Activated naive CD4-positive, alpha-beta T cell treated with anti-CD3 and anti-CD28 coated beads for 36 hours (primary cell): ENCODE data around the gene CD38. TPM values are rescaled to one million over a fixed set of nuclear protein-coding genes. Genes with fewer than 3 reads are reported as not detected.
A peak's percentile ranks its signal among the peaks of the same experiment; 100 is the strongest.
"Not testable (repeated sequence)": the region's sequence is repeated elsewhere in the genome, so short reads cannot be mapped to it uniquely, and the experiment has no call there.

Source experiments
- CTCF ChIA-PET: fragments of 350-600 bp; sonication (Branson Sonifier 250); formaldehyde crosslinking; loops from one replicate; lab custom pipeline; 2021; ENCODE audit warnings: antibody characterized with exemption; lab: Charles Lee
- DNase-seq: peaks from one replicate; pipeline ENCODE4 v3.0.0-alpha.2; 2020
- H3K27ac Mint-ChIP-seq: one replicate; pipeline ENCODE4 v1.8.0; 2021; ENCODE audit warnings: mild to moderate bottlenecking, mixed read lengths
- H3K27me3 Mint-ChIP-seq: one replicate; pipeline ENCODE4 v1.8.0; 2021; ENCODE audit warnings: low read depth, mixed read lengths
- H3K36me3 Mint-ChIP-seq: one replicate; pipeline ENCODE4 v1.8.0; 2021; ENCODE audit warnings: low read depth, mixed read lengths
- H3K4me1 Mint-ChIP-seq: one replicate; pipeline ENCODE4 v1.8.0; 2021; ENCODE audit warnings: low read depth, mixed read lengths
- H3K4me3 Mint-ChIP-seq: one replicate; pipeline ENCODE4 v1.8.0; 2021; ENCODE audit warnings: mild to moderate bottlenecking, moderate library complexity, mixed read lengths
- H3K9me3 Mint-ChIP-seq: one replicate; pipeline ENCODE4 v1.8.0; 2021; ENCODE audit warnings: mixed read lengths
- intact Hi-C: fragments of 100-400 bp; cut with micrococcal nuclease; formaldehyde crosslinking; loops from one replicate; pipeline ENCODE4 v1.15.1; 2023
- total RNA-seq, 2 experiments: library from RNA; stranded (reverse); gene quantifications; one replicate each; pipeline ENCODE4 v1.2.3, GENCODE V29; 2021

CD38 gene
- total RNA-seq, 2 experiments from 2014 or later: 18.5 to 20.0 TPM

GRCh38 chr4:15802497-15802896 lies 24.4 kb downstream of the CD38 start:
- H3K27ac Mint-ChIP-seq, intact Hi-C loops, H3K9me3 Mint-ChIP-seq, H3K4me3 Mint-ChIP-seq, H3K36me3 Mint-ChIP-seq, DNase-seq, H3K27me3 Mint-ChIP-seq: not testable (repeated sequence)
- H3K4me1 Mint-ChIP-seq: peaks cover 43% of the 10 kb centered on the region
- CTCF ChIA-PET: interaction anchor here (0.6 to 1.0 kb wide), 2 partner anchors 17 to 46 kb away, joined by 3 to 4 read pairs; no protein-coding TSS in a partner anchor

- no peak overlapping the region for H3K27ac Mint-ChIP-seq
- CTCF ChIA-PET: interaction anchor here (0.6 to 6.3 kb wide), 48 partner anchors 11 to 378 kb away, joined by 3 to 67 read pairs (median 4); partner anchors contain the start of gene FGFBP2
- no peaks in the 10 kb centered on the region for H3K27me3 Mint-ChIP-seq
- no peaks in the 10 kb centered on the region for H3K9me3 Mint-ChIP-seq
- intact Hi-C loops: loop anchor here (1.0 to 5.0 kb wide), 7 partner anchors 61 to 459 kb away; no protein-coding TSS in a partner anchor
- no peak overlapping the region for H3K4me3 Mint-ChIP-seq
- peak; percentile 62 for DNase-seq
- peaks cover 41% of the 10 kb centered on the region for H3K4me1 Mint-ChIP-seq
- H3K36me3 Mint-ChIP-seq: peaks cover 3% of the 10 kb centered on the region
Measured at GRCh38 chr4:15805583-15806517, 27.7 kb downstream of the CD38 start.

GRCh38 chr4:15809058-15809457 lies 30.9 kb downstream of the CD38 start:
- peak overlapping the region; percentile 3 for H3K27ac Mint-ChIP-seq
- peaks cover 4% of the 10 kb centered on the region for H3K36me3 Mint-ChIP-seq
- intact Hi-C loops: loop anchor here (5.0 kb wide), 2 partner anchors 58 to 332 kb away; no protein-coding TSS in a partner anchor
- H3K9me3 Mint-ChIP-seq: peaks cover 1% of the 10 kb centered on the region
- no peaks in the 10 kb centered on the region for H3K27me3 Mint-ChIP-seq
- no peak overlapping the region for H3K4me3 Mint-ChIP-seq
- no peak for DNase-seq
- H3K4me1 Mint-ChIP-seq: peaks cover 39% of the 10 kb centered on the region
- CTCF ChIA-PET: interaction anchor here (3.5 to 6.3 kb wide), 2 partner anchors 74 to 147 kb away, joined by 25 to 67 read pairs; no protein-coding TSS in a partner anchor

DNA sequence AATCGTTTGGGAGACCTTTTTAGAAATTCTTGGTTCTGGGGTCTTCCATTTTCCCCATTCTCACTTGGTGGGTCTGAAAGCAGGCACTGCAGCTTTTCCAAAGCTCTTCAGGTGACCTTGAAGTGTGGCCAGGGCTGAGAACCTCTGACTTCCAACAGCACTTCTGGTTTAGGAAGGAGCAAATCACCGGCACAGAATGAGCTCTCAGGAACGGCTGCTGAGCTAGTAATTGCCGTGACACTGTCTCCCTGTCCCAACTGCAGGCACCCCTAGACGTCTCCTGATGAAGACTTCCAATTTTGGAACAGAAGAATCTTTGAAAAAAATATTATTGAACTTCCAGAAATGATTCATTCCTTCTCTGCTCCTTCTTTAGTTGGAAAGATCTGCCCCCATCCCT lies 31.3 kb downstream of the CD38 start:
- Mint-ChIP-seq H3K27me3 (no peaks in the 10 kb centered on the region), H3K4me1 (peaks cover 39% of the 10 kb centered on the region), H3K27ac (no peak overlapping the region), H3K36me3 (peaks cover 4% of the 10 kb centered on the region), H3K4me3 (no peak overlapping the region), H3K9me3 (peaks cover 1% of the 10 kb centered on the region)
- intact Hi-C loops: loop anchor here (5.0 kb wide), 2 partner anchors 58 to 332 kb away; no protein-coding TSS in a partner anchor
- DNase-seq: no peak
- CTCF ChIA-PET: interaction anchor here (3.5 to 6.3 kb wide), 2 partner anchors 73 to 146 kb away, joined by 25 to 67 read pairs; no protein-coding TSS in a partner anchor

DNA sequence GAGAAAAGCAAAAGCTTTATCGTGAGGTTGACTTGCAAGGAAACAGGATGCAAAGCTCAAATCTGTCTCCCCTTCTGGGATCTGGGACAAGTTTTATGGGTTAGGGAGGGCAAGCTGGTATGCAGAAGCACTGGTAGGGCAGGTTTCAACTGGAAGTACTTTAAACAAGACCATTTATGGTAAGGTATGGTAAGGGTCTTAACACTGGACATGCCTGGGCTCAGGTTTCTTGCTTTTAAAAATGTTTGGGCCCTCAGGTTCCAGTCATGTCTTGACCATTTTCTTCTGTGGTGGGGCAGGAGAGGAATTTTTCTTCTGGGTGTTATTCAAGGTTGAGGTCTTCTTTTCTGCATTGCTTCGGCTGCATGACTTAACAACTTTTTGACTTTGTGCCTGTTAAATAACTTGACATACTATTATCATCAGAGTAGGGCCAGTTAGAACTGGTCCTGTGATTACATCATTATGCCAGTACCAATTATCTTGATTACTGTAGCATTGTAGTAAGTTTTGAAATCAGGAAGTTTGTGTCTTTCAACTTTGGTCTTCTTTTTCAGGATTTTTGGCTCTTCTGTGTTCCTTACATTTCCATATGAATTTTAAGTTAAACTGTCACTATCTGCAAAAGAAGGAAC lies 33.7 kb downstream of the CD38 start:
- no peak overlapping the region for H3K27ac Mint-ChIP-seq
- peaks cover 25% of the 10 kb centered on the region for H3K4me1 Mint-ChIP-seq
- H3K4me3 Mint-ChIP-seq: no peak overlapping the region
- H3K36me3 Mint-ChIP-seq: peaks cover 10% of the 10 kb centered on the region
- H3K27me3 Mint-ChIP-seq: no peaks in the 10 kb centered on the region
- H3K9me3 Mint-ChIP-seq: peaks cover 1% of the 10 kb centered on the region
- no peak for DNase-seq
- intact Hi-C loops: no loop called here
- CTCF ChIA-PET: interaction anchor here (0.7 kb wide), 1 partner anchor 412 kb away, joined by 3 read pairs; no protein-coding TSS in a partner anchor

DNA sequence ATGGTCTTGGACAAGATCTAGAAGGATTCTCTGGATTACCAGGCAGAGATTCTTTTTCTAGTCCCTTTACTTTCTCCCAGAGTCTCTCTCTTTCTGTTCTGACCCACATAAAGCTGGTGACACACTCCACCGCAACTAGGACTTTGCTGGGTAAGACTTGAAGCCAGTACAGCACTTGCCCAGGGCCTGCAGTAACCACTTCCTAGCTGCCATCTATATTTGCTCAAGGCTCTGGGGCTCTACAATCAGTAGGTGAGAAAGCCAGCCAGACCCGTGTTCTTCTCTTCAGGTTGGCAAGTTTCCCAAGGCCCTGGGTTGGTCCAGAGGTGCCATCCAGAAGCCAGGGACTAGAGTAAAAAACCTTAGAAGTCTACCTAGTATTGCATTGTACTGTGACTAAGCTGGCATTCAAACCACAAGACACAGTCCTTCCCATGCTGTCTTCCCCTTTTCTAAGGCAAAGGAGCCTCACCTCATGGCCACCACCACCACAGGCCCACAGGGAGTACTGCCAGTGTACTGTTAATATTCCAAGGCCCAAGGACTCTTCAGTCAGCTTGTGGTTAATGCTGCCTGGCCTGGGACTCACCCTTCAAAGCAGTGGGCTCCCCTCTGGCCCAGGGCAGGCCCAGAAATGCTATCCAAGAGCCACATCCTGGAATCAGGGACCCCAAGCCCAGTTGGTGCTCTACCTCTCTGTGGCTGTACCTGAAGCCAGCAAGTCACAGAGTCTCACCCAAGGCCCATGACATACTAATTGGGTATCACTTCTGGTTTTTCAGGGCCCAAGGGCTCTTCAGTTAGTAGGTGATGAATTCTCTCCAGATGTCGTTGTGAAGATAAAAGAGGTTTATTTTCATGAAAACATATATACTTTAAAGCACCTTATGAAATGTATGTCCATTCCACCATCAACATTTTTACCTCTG lies 54.7 kb downstream of the CD38 start:
- intact Hi-C loops: no loop called here
- H3K36me3 Mint-ChIP-seq: peaks cover 36% of the 10 kb centered on the region
- H3K27me3 Mint-ChIP-seq: no peaks in the 10 kb centered on the region
- CTCF ChIA-PET: interaction anchor here (0.6 kb wide), 1 partner anchor 703 kb away, joined by 3 read pairs; no protein-coding TSS in a partner anchor
- no peak for DNase-seq
- no peak overlapping the region for H3K27ac Mint-ChIP-seq
- peaks cover 6% of the 10 kb centered on the region for H3K9me3 Mint-ChIP-seq
- peaks cover 16% of the 10 kb centered on the region for H3K4me1 Mint-ChIP-seq
- H3K4me3 Mint-ChIP-seq: no peak overlapping the region

- Mint-ChIP-seq H3K27me3 (no peaks in the 10 kb centered on the region), H3K27ac (no peak overlapping the region), H3K4me3 (no peak overlapping the region), H3K36me3 (peaks cover 38% of the 10 kb centered on the region), H3K4me1 (peaks cover 16% of the 10 kb centered on the region), H3K9me3 (peaks cover 6% of the 10 kb centered on the region)
- DNase-seq: no peak
- CTCF ChIA-PET: no interaction called here
- intact Hi-C loops: no loop called here
Measured at GRCh38 chr4:15833801-15834200, 55.7 kb downstream of the CD38 start.

DNA sequence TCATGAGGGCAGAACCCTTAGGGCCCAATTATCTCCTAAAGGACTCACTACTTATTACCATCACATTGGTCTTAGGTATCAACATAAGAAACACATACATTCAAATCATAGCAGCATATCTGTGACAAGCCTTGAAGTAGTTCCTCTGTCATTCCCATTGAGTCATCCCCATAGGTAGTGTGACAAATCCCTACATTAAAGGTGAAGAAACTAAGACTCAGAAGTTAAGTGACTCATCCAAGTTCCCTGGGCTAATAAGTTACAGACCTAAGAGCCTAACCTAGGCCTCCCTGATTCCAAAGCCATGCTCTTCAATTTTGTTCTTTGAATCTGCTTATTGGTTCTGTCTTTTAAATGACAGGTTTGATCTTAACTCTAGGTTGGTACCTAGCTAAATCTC lies 58.2 kb downstream of the CD38 start:
- peaks cover 16% of the 10 kb centered on the region for H3K4me1 Mint-ChIP-seq
- no peak for DNase-seq
- no peaks in the 10 kb centered on the region for H3K27me3 Mint-ChIP-seq
- H3K9me3 Mint-ChIP-seq: no peaks in the 10 kb centered on the region
- CTCF ChIA-PET: no interaction called here
- no peak overlapping the region for H3K27ac Mint-ChIP-seq
- intact Hi-C loops: no loop called here
- H3K36me3 Mint-ChIP-seq: peaks cover 40% of the 10 kb centered on the region
- no peak overlapping the region for H3K4me3 Mint-ChIP-seq

- no peak overlapping the region for H3K27ac Mint-ChIP-seq
- H3K36me3 Mint-ChIP-seq: peaks cover 33% of the 10 kb centered on the region
- H3K4me1 Mint-ChIP-seq: peaks cover 16% of the 10 kb centered on the region
Measured at GRCh38 chr4:15837591-15837990, 59.5 kb downstream of the CD38 start.

GRCh38 chr4:15841194-15841730 lies 63.1 kb downstream of the CD38 start:
- not testable (repeated sequence) for H3K9me3 Mint-ChIP-seq, H3K27ac Mint-ChIP-seq
- CTCF ChIA-PET: interaction anchor here (0.6 to 1.5 kb wide), 2 partner anchors 42 to 455 kb away, joined by 3 to 6 read pairs; no protein-coding TSS in a partner anchor

More at GRCh38 chr4:15837591-15837990, 59.5 kb downstream of the CD38 start:
- no peaks in the 10 kb centered on the region for H3K27me3 Mint-ChIP-seq
- no peak for DNase-seq
- H3K4me3 Mint-ChIP-seq: no peak overlapping the region
- no peaks in the 10 kb centered on the region for H3K9me3 Mint-ChIP-seq
- intact Hi-C loops: no loop called here
- CTCF ChIA-PET: no interaction called here

DNA sequence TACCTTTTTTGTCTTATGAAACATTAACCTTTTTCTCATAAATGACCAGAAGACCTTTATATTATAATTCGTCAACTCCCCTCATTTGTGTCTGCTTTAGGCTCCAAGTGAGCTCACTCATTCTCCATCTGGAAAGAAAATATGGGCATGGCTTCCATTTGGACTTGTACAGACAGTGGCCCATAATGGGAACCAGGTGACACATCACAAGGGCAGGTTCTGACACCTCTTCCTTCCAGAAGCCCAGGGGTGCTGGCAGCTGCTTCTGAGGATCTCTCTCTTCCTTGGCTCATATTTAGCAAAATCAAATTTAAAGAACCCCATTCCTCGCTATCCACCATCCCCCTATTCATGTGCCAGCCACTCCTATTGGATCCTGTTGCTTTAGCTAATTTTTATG lies 69.6 kb downstream of the CD38 start:
- Mint-ChIP-seq H3K27me3 (no peaks in the 10 kb centered on the region), H3K27ac (no peak overlapping the region), H3K4me3 (no peak overlapping the region), H3K36me3 (peaks cover 20% of the 10 kb centered on the region), H3K9me3 (no peaks in the 10 kb centered on the region), H3K4me1 (no peaks in the 10 kb centered on the region)
- CTCF ChIA-PET: interaction anchor here (0.7 kb wide), 1 partner anchor 36 kb away, joined by 3 read pairs; no protein-coding TSS in a partner anchor
- intact Hi-C loops: no loop called here
- no peak for DNase-seq

More at GRCh38 chr4:15841194-15841730, 63.1 kb downstream of the CD38 start:
- peaks cover 30% of the 10 kb centered on the region for H3K36me3 Mint-ChIP-seq
- H3K4me3 Mint-ChIP-seq, H3K27me3 Mint-ChIP-seq, DNase-seq, H3K4me1 Mint-ChIP-seq, intact Hi-C loops: not testable (repeated sequence)
